Stimulated activated CD8-positive, alpha-beta memory T cell treated with anti-CD3 and anti-CD28 coated beads, Interleukin-15, amount 100 ng/mL, for 1 hour (primary cell): ENCODE measurements around the gene MACROH2A1.
"Not testable (repeated sequence)": the region's sequence is repeated elsewhere in the genome, so short reads cannot be mapped to it uniquely, and the experiment has no call there.

Experiments
- DNase-seq: peaks from one replicate; pipeline ENCODE4 v3.0.0-alpha.2; 2020; ENCODE audit warnings: low read depth

Gene MACROH2A1

GRCh38 chr5:135377751-135378680, 21.0 kb downstream of the MACROH2A1 start:
- no peak for DNase-seq

DNA sequence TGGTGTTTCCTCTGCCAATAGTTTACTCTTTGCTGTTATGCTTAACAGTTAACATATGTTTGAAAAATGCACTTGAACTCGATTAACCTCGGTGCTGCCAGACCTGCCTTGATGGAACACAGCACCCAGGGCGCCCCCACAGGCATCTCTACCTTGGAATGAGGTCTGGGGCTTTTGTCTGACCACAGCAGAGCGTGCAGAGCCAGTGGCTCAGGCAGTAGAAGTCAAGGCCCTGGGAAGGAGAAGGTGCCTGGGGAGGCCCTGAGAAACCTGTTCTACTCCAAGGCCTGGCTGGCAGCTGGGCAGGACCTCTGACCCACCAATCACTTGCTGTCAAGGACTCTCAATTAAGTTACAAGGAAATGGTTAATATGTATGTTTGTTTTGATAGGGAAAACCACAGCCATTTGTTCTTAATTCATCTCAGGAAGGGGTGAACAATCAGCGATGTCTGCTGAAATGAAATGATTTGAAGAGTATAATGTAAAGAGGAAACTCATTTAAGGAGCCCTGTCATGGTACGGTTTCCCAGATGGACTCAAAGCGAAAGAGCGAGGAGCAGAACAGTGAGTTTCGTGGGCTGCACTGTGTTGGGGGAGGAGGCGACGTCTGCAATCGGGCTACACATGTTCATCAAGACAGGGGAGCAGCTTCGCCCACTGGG, 21.9 kb downstream of the MACROH2A1 start:
- no peak for DNase-seq

DNA sequence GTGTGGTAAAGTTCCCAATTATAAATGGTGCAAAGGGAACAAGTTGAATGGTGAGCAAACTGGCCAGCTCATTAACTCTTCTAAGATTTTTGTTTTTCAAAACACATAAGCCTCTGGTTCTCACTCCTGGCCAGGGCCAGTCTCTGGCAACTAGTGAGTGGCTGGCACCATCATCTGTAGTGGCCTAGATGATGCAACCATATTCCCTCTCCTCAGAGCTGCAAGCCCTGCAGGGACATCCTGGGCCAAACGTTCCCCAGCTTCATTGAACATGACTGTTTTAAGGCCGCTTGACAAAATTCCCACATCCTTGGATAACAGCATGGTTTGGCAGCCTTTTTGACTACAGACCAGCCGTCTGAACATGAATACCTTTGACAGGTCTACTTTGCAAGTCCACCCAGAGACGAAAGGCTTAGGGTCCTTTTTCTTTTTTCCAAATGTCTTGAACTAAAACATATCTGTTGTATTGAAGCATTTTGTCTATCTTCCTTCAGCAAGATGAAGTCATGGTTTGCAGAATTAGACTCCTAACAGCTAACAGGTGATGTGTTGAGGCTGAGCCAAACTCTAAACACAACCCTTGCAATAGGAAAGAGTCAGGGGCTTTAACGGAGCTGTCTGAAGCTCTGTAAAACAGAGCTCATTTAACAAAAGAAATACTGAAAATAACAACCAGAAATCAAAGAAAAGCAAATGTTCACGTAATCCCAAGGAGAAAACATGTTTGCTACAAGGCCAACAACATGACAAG, 23.8 kb downstream of the MACROH2A1 start:
- no peak for DNase-seq

GRCh38 chr5:135373736-135374515, 25.1 kb downstream of the MACROH2A1 start:
- DNase-seq = no peak

- DNase-seq = no peak
Measured at GRCh38 chr5:135372654-135373381, 26.2 kb downstream of the MACROH2A1 start.

DNA sequence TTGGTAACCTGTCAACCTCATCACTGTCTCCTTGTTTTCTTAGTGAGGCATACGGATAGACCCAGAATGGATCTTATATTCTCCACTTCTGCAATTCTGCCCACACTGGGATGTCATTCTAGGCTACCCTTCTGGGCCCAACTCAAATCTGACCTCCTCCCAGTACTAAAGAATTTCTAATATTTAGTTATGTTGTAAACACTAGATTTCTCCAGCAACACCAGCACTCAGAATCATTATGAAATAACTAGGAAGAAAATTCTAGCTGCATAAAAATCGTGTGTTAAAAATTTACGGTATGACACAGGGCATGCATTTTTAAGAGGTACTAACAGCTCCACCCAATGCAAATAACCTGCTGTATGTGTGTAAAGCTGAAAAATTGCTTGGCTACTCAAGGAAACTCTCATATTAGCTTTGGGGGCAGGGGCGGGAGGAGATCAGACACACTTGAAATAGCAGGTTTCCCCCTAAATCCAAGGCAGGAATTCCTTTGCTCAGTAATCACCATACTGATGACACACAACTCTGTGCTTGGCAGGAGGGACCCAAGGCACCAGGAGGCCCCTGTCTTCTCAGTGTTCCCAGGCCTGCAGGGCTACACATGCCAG, 27.3 kb downstream of the MACROH2A1 start:
- DNase-seq = no peak

GRCh38 chr5:135369952-135370351, 29.1 kb downstream of the MACROH2A1 start:
- no peak for DNase-seq

GRCh38 chr5:135367554-135367953, 31.5 kb downstream of the MACROH2A1 start:
- no peak for DNase-seq

DNA sequence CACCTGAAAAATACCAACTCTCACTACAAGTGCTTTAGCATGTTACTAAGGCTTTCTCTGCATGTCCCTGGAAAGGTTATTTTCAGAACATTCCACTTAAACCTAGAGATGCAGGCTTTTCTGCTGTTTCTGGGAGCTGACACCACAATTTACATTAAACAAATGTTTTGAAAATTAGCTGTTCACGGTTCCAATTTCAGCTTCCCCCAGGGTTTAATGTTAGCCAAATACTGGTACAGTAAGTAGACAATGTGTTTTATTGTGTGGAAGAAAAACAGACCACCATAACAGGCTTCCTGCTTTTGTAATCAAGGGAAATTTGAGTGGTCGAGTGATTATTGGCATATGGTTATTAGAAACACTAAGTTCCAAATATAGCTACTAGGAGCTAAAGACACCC, 32.0 kb downstream of the MACROH2A1 start:
- no peak for DNase-seq

DNA sequence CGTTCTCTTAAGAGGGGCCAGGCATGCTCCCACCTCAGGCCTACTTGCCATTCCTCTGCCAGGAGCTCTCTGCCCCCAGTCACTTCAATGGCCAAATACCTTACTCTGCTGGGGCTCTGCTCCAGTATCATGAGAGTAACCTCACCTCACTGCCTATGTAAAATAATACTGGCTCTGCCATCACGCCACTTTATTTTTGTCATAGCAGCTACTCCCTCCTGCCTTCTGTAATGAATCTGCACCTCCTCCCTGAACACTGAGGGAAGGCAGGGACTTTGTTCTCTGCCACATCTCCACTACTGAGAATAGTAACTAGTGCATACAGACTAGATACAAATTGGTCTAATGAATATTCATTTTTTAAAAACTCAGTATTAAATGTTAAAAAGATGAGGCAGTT, 33.8 kb downstream of the MACROH2A1 start:
- DNase-seq = no peak

- no peak for DNase-seq
Measured at GRCh38 chr5:135364421-135365262, 34.4 kb downstream of the MACROH2A1 start.

DNA sequence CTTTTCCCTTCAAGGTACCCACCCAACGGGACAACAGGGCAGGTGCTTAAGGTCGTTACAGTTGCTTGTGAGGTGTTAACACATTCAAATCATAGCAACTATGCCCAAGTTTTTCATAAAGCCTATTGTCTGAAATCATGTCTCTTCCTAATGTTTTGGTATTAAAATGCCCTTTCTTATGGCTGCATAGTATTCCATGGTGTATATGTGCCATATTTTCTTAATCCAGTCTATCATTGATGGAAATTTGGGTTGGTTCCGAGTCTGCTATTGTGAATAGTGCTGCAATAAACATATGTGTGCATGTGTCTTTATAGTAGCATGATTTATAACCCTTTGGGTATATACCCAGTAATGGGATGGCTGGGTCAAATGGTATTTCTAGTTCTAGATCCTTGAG, 35.7 kb downstream of the MACROH2A1 start:
- not testable (repeated sequence) for DNase-seq

- DNase-seq = no peak
Measured at GRCh38 chr5:135362102-135362501, 36.9 kb downstream of the MACROH2A1 start.

DNA sequence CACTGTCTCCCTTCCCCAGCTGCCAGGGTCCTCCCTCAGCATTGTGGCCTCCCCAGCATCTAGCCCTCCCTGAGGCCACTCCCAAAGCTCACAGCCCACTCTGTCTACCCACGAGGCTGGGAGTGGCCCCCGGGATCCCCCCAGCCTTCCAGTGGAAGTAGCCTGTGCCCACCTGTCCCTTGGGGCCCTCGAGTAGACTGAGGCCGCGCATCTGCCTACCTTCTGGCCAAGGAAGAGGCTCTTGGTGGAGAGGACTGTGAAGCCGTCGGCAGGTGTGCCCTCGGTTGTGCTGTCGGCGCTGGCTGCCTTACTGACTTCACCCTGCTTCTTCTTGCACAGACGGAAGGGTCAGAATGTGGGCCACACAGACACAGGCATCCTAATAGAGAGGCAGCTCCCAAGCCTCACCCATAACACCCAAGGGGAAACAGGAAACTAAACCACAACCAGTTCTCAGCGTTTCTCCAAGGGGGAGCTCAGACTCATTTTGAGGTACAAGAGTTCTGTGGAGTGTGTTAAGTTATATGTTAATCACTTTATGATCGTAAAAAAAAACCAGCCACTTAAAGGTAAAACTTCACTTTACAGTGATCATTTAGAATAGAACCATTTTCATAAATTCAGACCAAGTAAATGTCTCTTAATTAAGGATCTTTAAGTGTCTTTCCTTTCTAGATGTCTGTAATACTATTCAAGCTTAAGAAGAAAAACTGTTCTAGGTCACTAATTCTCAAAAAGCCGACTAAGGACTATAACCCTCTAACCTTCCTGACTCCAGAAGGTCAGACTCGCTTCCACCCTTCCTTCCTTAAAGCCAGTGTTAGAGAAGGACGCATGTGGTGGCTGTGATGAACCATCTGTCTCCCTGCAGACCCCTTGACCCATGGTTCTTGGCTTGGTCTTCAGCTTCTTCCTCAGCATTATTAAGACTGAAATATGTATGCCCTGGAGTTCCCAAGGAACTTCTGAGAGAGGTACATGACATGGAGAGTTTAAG, 38.5 kb downstream of the MACROH2A1 start:
- DNase-seq = no peak

- DNase-seq = no peak
Measured at GRCh38 chr5:135359374-135360165, 39.5 kb downstream of the MACROH2A1 start.

GRCh38 chr5:135357685-135358084, 41.3 kb downstream of the MACROH2A1 start:
- no peak for DNase-seq

DNA sequence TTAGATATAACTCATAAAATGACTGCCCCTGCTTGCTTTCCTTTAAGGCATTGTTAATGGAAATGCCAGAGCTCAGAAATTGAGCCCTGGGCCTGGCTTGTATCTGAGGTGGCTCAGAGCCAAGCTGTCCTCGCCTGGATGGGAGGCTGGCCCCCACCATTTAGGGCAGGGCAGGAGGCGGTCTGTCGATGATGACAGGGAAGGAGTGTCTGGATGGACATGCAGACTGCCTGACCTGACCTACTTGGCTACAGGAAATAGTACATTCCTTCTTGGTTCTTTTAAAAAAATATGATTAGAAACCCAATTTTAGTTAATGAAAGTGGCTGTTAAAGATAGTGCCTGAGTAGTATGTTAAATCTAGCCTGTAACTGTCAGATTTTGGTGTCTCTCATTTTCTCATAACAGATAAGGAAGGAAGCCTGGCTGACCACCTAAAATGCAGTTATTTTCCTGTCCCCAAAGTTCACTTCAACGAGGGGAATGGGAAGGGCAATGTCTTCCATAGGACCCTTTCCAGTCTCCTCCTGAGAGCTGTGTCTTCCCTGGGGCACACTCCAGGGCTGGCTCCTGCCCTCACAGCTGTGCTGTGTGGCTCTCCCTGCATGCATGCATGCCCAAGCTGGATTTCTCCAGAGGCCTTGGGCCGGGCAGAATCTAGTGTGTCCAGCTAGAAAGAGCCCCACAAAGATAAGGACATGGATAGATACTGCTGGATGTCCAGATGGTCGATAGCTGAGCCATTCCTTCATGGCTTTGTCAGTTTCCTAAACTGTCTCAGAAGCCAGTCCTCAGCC, 42.3 kb downstream of the MACROH2A1 start:
- DNase-seq = no peak
